SH-SY5Y (cell line): Measurements from ENCODE around the gene PNKP.

Experiments used
- GATA2 ChIP-seq: IDR thresholded peaks from 2 replicates; pipeline ENCODE4 v1.6.1; 2011; ENCODE audit warnings: mild to moderate bottlenecking, low read depth, low read length
- GATA3 ChIP-seq: IDR thresholded peaks from 2 replicates; pipeline ENCODE4 v1.6.1; 2011; ENCODE audit warnings: low read depth, mild to moderate bottlenecking, low read length, moderate library complexity

DNA sequence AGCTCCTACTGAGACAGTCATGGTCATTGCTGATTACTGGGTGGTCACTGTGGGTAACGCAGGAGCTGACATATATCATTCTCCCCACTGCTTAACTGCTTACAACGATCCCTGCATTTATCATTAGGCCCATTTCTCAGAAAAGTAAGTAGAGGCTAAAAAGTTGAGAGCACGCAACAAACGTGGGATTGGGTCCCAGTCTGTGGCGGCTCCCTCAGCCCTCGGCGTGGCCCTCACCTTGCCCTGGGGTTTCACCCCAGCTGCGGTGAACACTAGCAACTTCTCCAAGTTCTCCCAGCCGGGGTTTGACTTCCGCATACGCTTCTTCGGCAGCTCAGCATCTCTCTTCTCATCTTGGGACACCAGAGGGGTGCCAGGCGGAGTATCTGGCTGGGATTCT lies 2.5 kb downstream of the PNKP start:
- no peak for TF ChIP-seq GATA3
- TF ChIP-seq GATA2, result no peak
